HG02981 (cell line): ENCODE measurements around the gene OST4.
"Not testable (repeated sequence)": the region's sequence is repeated elsewhere in the genome, so short reads cannot be mapped to it uniquely, and the experiment has no call there.

Experiments
- ATAC-seq: cut with Tn5 transposase; IDR thresholded peaks from one replicate; pipeline ENCODE4 v1.9.1; 2021; ENCODE audit warnings: mild to moderate bottlenecking, moderate library complexity; ENCODE audit not compliant: unreplicated experiment

The OST4 gene

GRCh38 chr2:27080140-27080469 is 8.7 kb upstream of the OST4 start:
- ATAC-seq, result no peak

GRCh38 chr2:27079233-27080139 is 8.0 kb upstream of the OST4 start:
- no peak for ATAC-seq

GRCh38 chr2:27078267-27079194 is 7.1 kb upstream of the OST4 start, which contains the start of gene EMILIN1:
Gene EMILIN1, plus strand, starts transcription at chr2:27078615. Its CDS starts 451 bp downstream, at chr2:27079066.
- ATAC-seq, result no peak

GRCh38 chr2:27077231-27077630 is 5.8 kb upstream of the OST4 start:
- ATAC-seq, result no peak

GRCh38 chr2:27076323-27076722 is 4.9 kb upstream of the OST4 start:
- no peak for ATAC-seq

- ATAC-seq, result not testable (repeated sequence)
Measured at GRCh38 chr2:27075566-27075871, 4.1 kb upstream of the OST4 start.

- no peak for ATAC-seq
Measured at GRCh38 chr2:27074738-27075565, 3.5 kb upstream of the OST4 start.

GRCh38 chr2:27073782-27074181 is 2.3 kb upstream of the OST4 start:
- ATAC-seq, result no peak

GRCh38 chr2:27072920-27073319 is 1.5 kb upstream of the OST4 start:
- no peak for ATAC-seq

GRCh38 chr2:27071990-27072830 is 756 bp upstream of the OST4 start:
- peak; percentile 14 for ATAC-seq

- ATAC-seq, result no peak
Measured at GRCh38 chr2:27070653-27071276, 689 bp downstream of the OST4 start.

- ATAC-seq, result no peak
Measured at GRCh38 chr2:27069961-27070618, 1.4 kb downstream of the OST4 start.

GRCh38 chr2:27069436-27069835 is 2.0 kb downstream of the OST4 start:
- no peak for ATAC-seq

GRCh38 chr2:27067385-27067784 is 4.1 kb downstream of the OST4 start:
- ATAC-seq, result no peak

GRCh38 chr2:27065128-27065527 is 6.3 kb downstream of the OST4 start:
- no peak for ATAC-seq

- ATAC-seq, result no peak
Measured at GRCh38 chr2:27060323-27060722, 11.1 kb downstream of the OST4 start.

- ATAC-seq, result no peak
Measured at GRCh38 chr2:27059141-27059820, 12.2 kb downstream of the OST4 start.

GRCh38 chr2:27058210-27058609 is 13.2 kb downstream of the OST4 start:
- no peak for ATAC-seq

- no peak for ATAC-seq
Measured at GRCh38 chr2:27057184-27057583, 14.3 kb downstream of the OST4 start.
